Activated naive CD4-positive, alpha-beta T cell treated with anti-CD3 and anti-CD28 coated beads, Interleukin-2, amount 50 U/mL, for 72 hours (primary cell): ENCODE results near the gene AIP. TPM values are rescaled to one million over a fixed set of nuclear protein-coding genes. Genes with fewer than 3 reads are reported as not detected.

Source experiments
- ATAC-seq, 2 donors: fragments of 150-1000 bp; cut with Tn5 transposase; 2 replicates each; pipeline ENCODE4 v1.10.0; 2021; ENCODE audit warnings: mild to moderate bottlenecking in 2 of 2, moderate library complexity in 2 of 2
- DNase-seq, 2 donors: peaks; one replicate each; pipeline ENCODE4 v3.0.0; 2021 to 2022; ENCODE audit warnings: low spot score in 2 of 2
- H3K27ac Mint-ChIP-seq, 2 donors: one replicate each; pipeline ENCODE4 v1.8.0; 2022; ENCODE audit warnings: mild to moderate bottlenecking in 2 of 2, mixed read lengths in 2 of 2
- H3K36me3 Mint-ChIP-seq, 2 donors: one replicate each; pipeline ENCODE4 v1.8.0; 2022; ENCODE audit warnings: mixed read lengths in 2 of 2
- H3K9me3 Mint-ChIP-seq, 2 donors: one replicate each; pipeline ENCODE4 v1.8.0; 2022; ENCODE audit warnings: mixed read lengths in 2 of 2
- total RNA-seq, 2 donors: library from RNA; stranded (reverse); gene quantifications; one replicate each; pipeline ENCODE4 v1.2.3, GENCODE V29; 2022

The AIP gene
- total RNA-seq, 2 donors from 2014 or later = 151 to 207 TPM

DNA sequence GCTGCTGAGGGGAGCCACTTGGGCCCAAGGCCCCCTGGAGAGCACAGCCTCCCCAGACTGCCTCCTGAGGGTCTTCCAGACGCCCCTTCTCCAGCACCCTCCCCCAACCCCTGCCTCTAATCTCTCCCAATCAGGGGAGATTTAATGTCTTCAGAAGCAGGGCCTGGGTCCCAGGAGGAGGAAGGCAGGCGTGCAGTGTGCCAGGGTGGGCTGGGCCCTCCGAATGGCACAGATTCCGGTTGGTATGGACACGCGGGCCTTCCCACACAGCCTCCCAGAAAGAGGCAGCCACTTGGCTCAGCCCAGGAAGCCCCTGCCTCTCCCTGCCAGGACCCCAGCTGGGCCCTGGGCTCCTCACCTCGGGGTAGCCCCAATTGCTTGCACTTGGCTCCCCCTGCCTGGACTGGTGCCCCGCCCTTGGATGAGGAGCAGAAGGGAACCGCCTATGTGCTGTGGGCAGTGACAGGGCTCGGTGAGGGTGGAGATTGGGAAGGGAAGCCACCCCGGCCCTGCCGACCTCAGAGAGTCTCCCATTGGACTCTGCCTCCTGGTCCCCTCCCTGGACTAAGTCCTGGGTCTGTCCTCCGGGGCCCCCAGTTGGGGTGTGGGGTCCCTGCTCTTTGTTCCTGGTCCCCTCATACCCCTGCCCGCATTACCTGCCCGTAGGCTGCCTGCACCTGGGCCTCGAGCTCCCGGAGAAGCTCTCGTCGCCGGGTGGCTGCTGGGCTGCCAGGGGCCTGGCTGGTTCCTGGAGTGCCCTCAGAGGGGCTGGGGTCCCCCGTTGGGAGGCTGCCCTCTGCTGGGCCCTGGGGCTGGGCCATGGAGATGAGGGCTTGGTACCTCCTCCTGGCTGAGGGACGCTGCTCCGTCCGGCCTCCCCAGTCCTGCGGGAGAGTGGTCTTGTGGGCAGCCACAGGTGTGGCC is 41.0 kb downstream of the AIP start:
- no peak overlapping the region for H3K27ac Mint-ChIP-seq
- H3K36me3 Mint-ChIP-seq = no peaks in the 10 kb centered on the region
- H3K9me3 Mint-ChIP-seq = peaks cover 4 to 11% of the 10 kb centered on the region in 2 donors
- ATAC-seq (no peak), DNase-seq (no peak)

DNA sequence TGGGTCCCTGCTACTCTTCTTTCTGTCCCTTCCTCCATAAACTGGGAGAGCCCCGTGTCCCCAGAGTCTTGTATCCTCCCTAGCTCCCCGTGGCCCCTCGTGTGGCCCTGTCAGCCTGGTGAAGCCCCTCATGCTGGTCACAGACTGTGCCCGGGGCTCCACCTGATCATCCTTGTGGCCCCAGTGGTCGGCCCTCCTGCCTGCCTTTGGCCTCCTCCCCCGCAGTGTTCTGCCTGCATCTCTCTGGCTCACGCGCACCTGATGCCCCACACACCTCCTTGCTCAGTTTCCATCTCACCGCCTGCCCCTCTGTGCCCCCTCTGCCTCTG is 41.6 kb downstream of the AIP start:
- DNase-seq = no peak
- H3K27ac Mint-ChIP-seq = no peak overlapping the region
- no peak for ATAC-seq
- peaks cover 4 to 11% of the 10 kb centered on the region in 2 donors for H3K9me3 Mint-ChIP-seq
- no peaks in the 10 kb centered on the region for H3K36me3 Mint-ChIP-seq

DNA sequence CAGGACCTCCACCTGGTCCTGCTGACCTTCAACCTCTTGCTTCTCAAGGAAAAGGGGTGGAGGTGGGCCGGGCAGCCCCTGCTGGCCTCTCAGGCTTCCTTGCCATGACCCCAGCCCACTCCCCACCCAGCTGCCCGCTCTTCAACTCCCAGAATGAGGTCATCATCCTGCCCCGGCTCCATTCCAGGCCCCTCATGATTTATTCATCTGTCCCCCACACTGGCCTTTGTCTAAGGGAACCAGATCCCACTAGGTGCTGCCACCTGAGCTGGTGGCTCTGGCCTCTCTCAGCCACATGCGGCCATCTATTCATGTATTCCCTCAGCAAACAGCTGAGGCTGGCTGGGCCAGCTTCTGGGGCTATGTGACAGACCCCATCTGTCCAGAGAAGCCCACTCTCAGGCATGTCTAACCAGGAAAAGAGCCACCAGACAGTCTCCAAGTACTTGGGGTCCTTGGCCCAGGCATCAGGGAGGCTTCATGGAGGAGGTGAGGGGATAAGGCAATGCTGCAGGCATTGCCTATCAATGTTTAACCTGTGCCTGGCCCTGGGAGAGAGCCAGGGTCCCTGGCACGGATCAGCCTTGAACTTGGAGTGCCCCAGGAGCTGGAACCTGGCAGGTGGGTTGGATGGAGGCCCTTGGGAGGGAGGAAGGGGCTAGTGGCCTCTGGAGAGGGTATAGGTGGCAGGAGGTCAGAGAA is 42.6 kb downstream of the AIP start:
- DNase-seq = no peak
- ATAC-seq = no peak
- Mint-ChIP-seq H3K36me3 (no peaks in the 10 kb centered on the region), H3K27ac (no peak overlapping the region), H3K9me3 (peaks cover 4 to 11% of the 10 kb centered on the region in 2 donors)

DNA sequence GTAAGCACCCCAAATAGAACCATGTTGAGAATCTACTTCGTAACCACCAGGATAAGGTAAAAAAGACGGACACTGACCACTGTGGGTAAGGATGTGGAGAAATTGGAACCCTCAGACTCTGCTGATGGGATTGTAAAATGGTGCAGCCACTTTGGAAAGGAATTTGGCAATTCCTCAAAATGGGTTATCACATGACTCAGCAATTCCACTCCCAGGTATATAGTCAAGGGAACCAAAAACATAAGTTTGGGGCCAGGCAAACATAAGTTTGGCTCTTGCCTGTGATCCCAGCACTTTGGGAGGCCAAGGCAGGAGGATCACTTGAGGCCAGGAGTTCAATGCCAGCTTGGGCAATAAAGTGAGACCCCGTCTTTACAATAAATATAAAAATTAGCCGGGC is 45.5 kb downstream of the AIP start:
- ATAC-seq = no peak
- Mint-ChIP-seq H3K36me3 (no peaks in the 10 kb centered on the region), H3K9me3 (peaks cover 9 to 16% of the 10 kb centered on the region in 2 donors), H3K27ac (no peak overlapping the region)
- no peak for DNase-seq

DNA sequence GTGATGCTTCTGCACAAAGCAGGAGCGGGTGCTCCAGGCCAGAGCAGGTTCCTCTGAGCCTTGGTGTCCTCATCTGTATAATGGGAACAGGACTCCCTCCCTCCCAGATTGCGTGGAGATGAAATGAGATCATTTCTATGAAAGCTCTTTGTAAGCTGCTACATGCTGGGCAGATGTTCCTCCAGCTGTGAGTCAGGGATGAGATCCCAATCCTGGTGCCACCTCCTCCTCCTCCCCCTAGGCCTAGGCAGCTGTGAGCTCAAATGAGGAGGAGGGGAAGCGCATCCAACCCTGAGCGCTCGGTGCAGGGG is 47.4 kb downstream of the AIP start:
- Mint-ChIP-seq H3K9me3 (peaks cover 19 to 28% of the 10 kb centered on the region in 2 donors), H3K27ac (no peak overlapping the region), H3K36me3 (peaks cover 10 to 13% of the 10 kb centered on the region in 2 donors)
- ATAC-seq (no peak), DNase-seq (no peak)

DNA sequence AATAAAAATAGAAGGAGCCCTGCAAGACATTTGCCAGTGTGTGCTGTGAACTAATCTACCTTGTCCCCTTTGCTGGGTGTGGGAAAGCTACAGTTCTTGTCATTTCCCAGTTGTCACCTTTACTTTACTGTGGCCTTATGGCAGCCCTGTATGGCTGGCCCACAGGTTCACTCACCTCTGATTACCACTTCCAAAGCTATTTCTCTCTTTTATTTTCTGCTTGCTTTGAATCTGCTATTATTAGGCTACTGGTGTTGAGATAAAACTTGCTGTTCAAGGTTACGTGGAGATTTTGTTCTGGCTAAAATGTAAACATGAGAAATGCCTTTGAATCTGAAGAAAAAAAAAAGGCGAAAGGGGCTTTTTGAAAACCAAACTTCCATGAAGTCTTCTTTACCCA is 50.1 kb downstream of the AIP start:
- peaks cover 10 to 13% of the 10 kb centered on the region in 2 donors for H3K36me3 Mint-ChIP-seq

DNA sequence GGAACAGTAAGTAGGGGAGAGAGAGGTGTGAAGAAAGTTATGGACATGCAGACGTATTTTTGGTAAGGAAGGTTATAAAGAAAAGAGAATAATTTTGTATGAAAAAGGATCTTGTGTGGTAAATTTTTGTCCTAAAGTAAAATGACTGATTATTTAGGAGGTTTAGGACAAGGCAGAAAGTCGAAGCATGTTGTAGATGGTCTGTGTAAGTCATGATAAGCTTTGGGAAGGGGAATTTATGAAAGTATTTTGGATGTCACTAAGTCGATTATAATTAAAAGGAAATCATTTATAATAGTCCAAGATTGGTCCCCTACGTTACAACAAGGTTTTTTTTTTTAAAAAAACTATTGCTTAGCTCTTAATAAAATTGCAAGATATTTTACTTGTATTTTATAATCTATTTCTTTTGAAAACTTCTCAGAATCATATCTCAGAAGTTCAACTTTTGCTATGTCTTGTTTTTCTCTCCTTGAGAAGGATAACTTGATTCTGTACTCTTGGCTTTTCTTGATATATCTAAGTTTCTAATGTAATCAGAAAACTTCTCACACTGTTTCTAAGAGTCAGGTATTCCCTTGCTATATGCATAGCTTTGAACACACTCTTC is 51.3 kb downstream of the AIP start:
- Mint-ChIP-seq H3K36me3 (peaks cover 10 to 13% of the 10 kb centered on the region in 2 donors), H3K9me3 (peaks cover 15 to 17% of the 10 kb centered on the region in 2 donors), H3K27ac (no peak overlapping the region)
- DNase-seq (no peak), ATAC-seq (no peak)

More for the DNA sequence above, 50.1 kb downstream of the AIP start:
- Mint-ChIP-seq H3K27ac (no peak overlapping the region), H3K9me3 (peaks cover 15 to 17% of the 10 kb centered on the region in 2 donors)
- no peak for DNase-seq
- ATAC-seq = no peak

DNA sequence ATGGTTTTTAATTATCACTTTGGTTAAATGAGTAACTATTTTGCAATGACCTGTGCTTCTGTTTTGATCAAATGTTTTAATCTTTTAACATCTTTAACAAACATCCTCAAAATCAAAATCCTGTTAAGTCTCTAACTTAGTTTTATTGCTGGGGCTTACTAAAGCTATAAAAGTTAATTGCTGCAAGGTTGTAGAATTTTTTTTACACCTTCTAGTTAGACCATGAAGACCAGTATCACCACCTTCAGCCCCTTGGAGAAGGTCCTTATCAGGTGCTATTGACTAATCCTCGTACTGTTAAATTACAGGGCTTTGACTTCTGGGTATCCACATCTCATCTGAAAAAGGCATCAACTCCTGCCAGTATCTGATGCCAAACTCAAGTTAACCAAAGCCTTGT is 52.7 kb downstream of the AIP start:
- Mint-ChIP-seq H3K36me3 (peaks cover 10 to 13% of the 10 kb centered on the region in 2 donors), H3K9me3 (peaks cover 15 to 17% of the 10 kb centered on the region in 2 donors), H3K27ac (no peak overlapping the region)
- no peak for ATAC-seq
- no peak for DNase-seq

DNA sequence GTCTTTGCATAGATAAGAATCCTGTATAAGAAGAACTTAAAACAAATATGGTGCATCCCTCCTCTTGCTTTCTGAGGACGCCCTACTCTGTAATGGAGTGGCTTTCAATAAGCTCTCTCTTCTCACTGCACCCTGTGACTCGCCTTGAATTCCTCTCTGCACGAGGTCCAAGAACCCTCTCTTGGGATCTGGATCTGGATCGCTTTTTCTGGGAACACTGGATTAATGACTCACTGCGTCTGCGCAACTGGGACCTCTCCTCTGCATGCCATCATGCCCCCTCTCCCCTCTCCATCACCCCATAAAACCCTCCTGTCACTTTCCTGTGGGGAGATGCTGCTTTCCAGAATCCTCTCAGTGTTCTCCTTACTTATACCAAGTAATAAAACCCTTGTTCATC is 55.5 kb downstream of the AIP start:
- Mint-ChIP-seq H3K27ac (peak overlapping the region in 1 of 2 donors; percentile 11), H3K9me3 (peaks cover 9 to 11% of the 10 kb centered on the region in 2 donors), H3K36me3 (peaks cover 10 to 13% of the 10 kb centered on the region in 2 donors)
- ATAC-seq = no peak
- no peak for DNase-seq

DNA sequence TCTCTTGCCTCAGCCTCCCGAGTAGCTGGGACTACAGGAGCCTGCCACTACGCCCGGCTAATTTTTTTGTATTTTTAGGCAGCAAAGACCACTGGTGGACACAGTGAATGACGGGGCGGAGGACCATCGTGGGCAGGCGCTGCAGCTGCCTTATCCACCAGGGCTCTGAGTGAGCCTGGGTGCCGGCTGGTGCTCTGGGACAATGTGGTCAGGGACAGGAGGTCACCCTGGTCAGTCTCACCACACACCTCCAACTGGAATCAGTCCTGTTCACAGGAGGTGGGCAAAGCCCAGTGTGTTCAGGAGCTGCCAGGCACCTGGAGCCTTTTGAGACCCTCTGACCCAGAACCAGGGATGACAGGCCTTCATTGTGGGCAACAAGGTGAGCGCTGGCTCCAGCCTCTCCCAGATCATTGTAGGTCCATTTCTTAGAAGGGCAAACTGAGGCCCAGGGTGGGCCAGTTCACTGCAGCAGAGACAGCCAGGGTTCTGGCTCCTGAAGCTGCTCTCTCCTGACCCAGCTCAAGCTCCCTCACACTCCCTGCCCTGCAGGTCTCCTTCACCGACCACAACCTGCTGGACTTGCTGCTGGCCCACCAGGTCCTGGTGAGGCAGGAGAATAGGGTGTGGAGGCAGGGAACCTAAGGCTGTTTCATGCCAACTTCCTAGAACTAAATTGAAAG is 56.1 kb downstream of the AIP start:
- H3K9me3 Mint-ChIP-seq = peaks cover 5 to 7% of the 10 kb centered on the region in 2 donors
- ATAC-seq (no peak), DNase-seq (no peak)
- H3K36me3 Mint-ChIP-seq = peaks cover 4 to 8% of the 10 kb centered on the region in 2 donors
- no peak overlapping the region for H3K27ac Mint-ChIP-seq

DNA sequence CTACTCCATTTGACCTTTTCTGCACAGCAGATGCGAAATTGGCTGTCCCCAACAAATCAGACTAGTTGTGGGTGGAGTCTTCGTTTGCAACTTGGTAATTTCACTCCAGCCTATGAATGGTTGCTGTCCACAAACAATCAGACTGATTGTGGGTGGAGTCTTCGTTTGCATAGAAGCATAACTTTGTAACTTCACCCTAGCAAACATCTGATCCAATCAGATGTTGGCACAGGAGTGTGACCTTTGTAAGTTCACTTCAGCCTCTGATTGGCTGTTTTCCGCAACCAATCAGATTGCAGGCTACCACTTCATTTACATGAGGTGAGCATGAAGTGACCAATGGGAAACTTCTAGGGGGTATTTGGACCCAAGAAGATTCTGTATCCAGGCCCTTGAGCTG is 56.7 kb downstream of the AIP start:
- DNase-seq = no peak
- Mint-ChIP-seq H3K36me3 (peaks cover 1 to 2% of the 10 kb centered on the region in 2 donors), H3K27ac (no peak overlapping the region), H3K9me3 (peaks cover 1 to 2% of the 10 kb centered on the region in 2 donors)
- no peak for ATAC-seq

Other genes with a start within 250 kb of the AIP start
- gene GRK2, start 216.6 kb upstream of the AIP start, total RNA-seq = 100 to 1,000 TPM; 289 to 376 TPM
- 100 to 1,000 TPM in 1 of 2 donors, 10 to 100 TPM in 1; 76.0 to 213 TPM for gene ANKRD13D, start 193.7 kb upstream of the AIP start, total RNA-seq
- 10 to 100 TPM; 11.6 to 16.5 TPM for gene SSH3, start 179.5 kb upstream of the AIP start, total RNA-seq
- gene POLD4, start 129.5 kb upstream of the AIP start, total RNA-seq = 10 to 100 TPM; 49.9 to 57.2 TPM
- gene CLCF1, start 109.4 kb upstream of the AIP start, total RNA-seq = under 1 TPM in 1 of 2 donors, not detected in 1; 0.89 TPM
- 10 to 100 TPM; 35.6 to 53.7 TPM for gene RAD9A, start 91.0 kb upstream of the AIP start, total RNA-seq
- 100 to 1,000 TPM; 238 to 253 TPM for gene PPP1CA, start 81.2 kb upstream of the AIP start, total RNA-seq
- gene TBC1D10C, start 78.9 kb upstream of the AIP start, total RNA-seq = 100 to 1,000 TPM; 135 to 155 TPM
- gene CARNS1, start 67.3 kb upstream of the AIP start, total RNA-seq = 1 to 10 TPM; 1.4 to 4.5 TPM
- 10 to 100 TPM; 64.3 to 68.8 TPM for gene RPS6KB2, start 54.5 kb upstream of the AIP start, total RNA-seq
- gene PTPRCAP, start 45.3 kb upstream of the AIP start, total RNA-seq = 100 to 1,000 TPM in 1 of 2 donors, 10 to 100 TPM in 1; 65.2 to 131 TPM
- gene CORO1B, start 39.5 kb upstream of the AIP start, total RNA-seq = 100 to 1,000 TPM; 293 to 428 TPM
- gene GPR152, start 30.3 kb upstream of the AIP start, total RNA-seq = not detected
- gene CABP4, start 27.7 kb upstream of the AIP start, total RNA-seq = 1 to 10 TPM; 1.7 to 2.8 TPM
- 10 to 100 TPM; 39.1 to 77.9 TPM for gene TMEM134, start 13.8 kb upstream of the AIP start, total RNA-seq
- gene PITPNM1, start 22.3 kb downstream of the AIP start, total RNA-seq = 100 to 1,000 TPM; 102 to 122 TPM
- gene CDK2AP2, start 25.1 kb downstream of the AIP start, total RNA-seq = 10 to 100 TPM; 72.4 to 85.2 TPM
- gene CABP2, start 40.4 kb downstream of the AIP start, total RNA-seq = not detected
- gene GSTP1, start 100.8 kb downstream of the AIP start, total RNA-seq = 100 to 1,000 TPM; 247 to 466 TPM
- 100 to 1,000 TPM; 237 to 286 TPM for gene NDUFV1, start 123.9 kb downstream of the AIP start, total RNA-seq
- 10 to 100 TPM; 27.6 to 37.3 TPM for gene NUDT8, start 146.9 kb downstream of the AIP start, total RNA-seq
- not detected for gene TBX10, start 156.7 kb downstream of the AIP start, total RNA-seq
- gene ACY3, start 167.7 kb downstream of the AIP start, total RNA-seq = under 1 TPM in 1 of 2 donors, not detected in 1; 0.18 TPM
- not detected for gene ALDH3B2, start 191.6 kb downstream of the AIP start, total RNA-seq